Activated naive CD4-positive, alpha-beta T cell treated with anti-CD3 and anti-CD28 coated beads, Interleukin-2, amount 50 U/mL, for 24 hours (primary cell): ENCODE measurements around the gene VAV3.
"Not testable (repeated sequence)": the region's sequence is repeated elsewhere in the genome, so short reads cannot be mapped to it uniquely, and the experiment has no call there.

Source experiments
- H3K27ac Mint-ChIP-seq: one replicate; pipeline ENCODE4 v1.8.0; 2021; ENCODE audit warnings: mild to moderate bottlenecking, mixed read lengths
- H3K27me3 Mint-ChIP-seq: one replicate; pipeline ENCODE4 v1.8.0; 2021; ENCODE audit warnings: mixed read lengths
- H3K36me3 Mint-ChIP-seq: one replicate; pipeline ENCODE4 v1.8.0; 2021; ENCODE audit warnings: mixed read lengths
- H3K4me1 Mint-ChIP-seq: one replicate; pipeline ENCODE4 v1.8.0; 2021; ENCODE audit warnings: mixed read lengths
- H3K4me3 Mint-ChIP-seq: one replicate; pipeline ENCODE4 v1.8.0; 2021; ENCODE audit warnings: mild to moderate bottlenecking, mixed read lengths
- H3K9me3 Mint-ChIP-seq: one replicate; pipeline ENCODE4 v1.8.0; 2021; ENCODE audit warnings: mixed read lengths

VAV3 gene

DNA sequence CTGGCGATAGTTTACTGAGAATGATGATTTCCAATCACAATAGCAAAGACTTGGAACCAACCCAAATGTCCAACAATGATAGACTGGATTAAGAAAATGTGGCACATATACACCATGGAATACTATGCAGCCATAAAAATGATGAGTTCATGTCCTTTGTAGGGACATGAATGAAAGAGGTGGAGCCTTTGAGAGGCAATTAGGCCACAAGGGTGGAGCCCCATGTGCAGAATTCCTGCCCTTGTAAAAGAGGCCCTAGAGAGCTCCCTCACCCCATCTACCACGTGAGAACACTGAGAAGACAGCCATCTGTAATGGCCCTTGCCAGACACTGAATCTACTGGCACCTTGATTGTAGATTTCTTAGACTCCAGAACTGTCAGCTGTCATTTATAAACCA lies 314.2 kb downstream of the VAV3 start:
- not testable (repeated sequence) for H3K9me3 Mint-ChIP-seq, H3K36me3 Mint-ChIP-seq, H3K4me3 Mint-ChIP-seq, H3K27ac Mint-ChIP-seq, H3K4me1 Mint-ChIP-seq, H3K27me3 Mint-ChIP-seq

DNA sequence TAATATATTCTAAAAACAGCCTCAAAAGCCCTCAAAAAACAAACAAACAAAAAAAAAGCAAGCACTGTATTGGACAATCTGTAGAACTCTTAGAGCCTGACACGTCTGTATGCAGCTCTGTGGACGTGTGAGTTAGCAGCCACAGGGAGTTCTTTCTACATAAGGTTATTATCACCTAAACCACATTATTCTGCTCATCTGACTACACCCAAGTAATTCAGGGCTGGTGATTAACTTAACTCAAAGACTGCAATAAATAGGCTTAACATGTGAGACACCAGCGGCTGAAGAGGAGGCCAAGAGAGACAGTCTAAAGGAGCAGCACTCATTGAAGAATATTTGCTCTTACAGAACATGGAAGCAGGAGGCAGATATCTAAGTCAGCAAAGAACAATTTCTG lies 316.0 kb downstream of the VAV3 start:
- no peaks in the 10 kb centered on the region for H3K4me1 Mint-ChIP-seq
- no peak overlapping the region for H3K27ac Mint-ChIP-seq
- no peaks in the 10 kb centered on the region for H3K27me3 Mint-ChIP-seq
- H3K4me3 Mint-ChIP-seq, result no peak overlapping the region
- H3K36me3 Mint-ChIP-seq, result no peaks in the 10 kb centered on the region
- H3K9me3 Mint-ChIP-seq, result no peaks in the 10 kb centered on the region

DNA sequence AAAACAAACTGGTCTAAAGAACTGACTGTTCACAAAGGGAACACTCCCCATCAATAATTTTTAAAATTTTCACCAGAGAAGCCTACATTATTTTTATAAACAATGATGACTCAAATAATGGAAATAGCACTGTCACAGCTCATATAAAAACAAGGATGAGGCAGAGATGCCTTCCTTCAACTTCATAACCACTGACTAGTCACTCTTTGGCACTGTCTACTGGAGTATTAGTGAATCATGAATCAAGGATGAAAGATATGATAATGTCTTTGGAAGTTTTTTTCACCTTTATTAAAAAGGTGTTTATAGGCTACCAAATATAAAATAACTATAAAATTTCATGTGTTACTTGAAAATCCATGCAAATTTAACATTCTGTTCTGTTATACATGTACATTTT lies 316.9 kb downstream of the VAV3 start:
- Mint-ChIP-seq H3K27ac (no peak overlapping the region), H3K36me3 (no peaks in the 10 kb centered on the region), H3K4me1 (no peaks in the 10 kb centered on the region), H3K9me3 (no peaks in the 10 kb centered on the region), H3K4me3 (no peak overlapping the region), H3K27me3 (no peaks in the 10 kb centered on the region)

DNA sequence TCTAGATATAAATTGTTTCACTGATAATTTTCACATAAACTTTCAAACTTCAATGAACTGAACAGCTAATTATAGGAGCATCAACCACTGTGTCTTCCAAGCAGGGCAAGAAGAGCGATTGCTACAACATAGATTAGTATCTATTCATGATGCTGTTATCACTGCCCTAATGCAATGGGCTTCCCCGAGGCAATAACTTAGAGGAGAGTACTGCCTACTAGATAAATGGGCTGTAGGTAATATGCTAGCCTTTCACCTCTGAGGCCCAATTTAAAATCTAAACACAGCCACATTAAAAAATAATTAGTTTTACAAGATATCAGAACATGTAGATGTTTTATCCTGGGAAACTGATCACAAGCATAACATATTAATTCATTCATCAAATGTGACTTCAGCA lies 318.0 kb downstream of the VAV3 start:
- Mint-ChIP-seq H3K27me3 (no peaks in the 10 kb centered on the region), H3K4me1 (no peaks in the 10 kb centered on the region), H3K9me3 (no peaks in the 10 kb centered on the region), H3K27ac (no peak overlapping the region), H3K4me3 (no peak overlapping the region), H3K36me3 (no peaks in the 10 kb centered on the region)

DNA sequence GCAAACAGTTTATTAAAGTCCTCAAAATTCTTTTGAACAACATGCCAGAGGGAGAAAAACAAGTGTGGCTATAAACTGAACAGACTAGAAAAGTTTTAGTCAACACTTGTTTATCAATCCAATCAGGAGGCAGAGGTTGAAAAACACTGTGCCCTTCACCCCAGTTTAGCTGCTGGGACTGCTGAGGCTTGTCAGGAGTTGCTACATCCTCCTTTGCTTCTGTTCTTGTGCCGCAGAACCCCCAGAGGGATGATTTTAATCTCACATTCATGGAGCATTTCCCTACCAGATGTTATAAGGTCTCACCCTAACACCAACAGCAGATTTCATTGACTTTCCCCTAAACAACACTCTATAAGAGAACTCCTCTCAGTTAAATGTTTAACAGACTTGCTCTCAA lies 321.2 kb downstream of the VAV3 start:
- H3K27me3 Mint-ChIP-seq, result no peaks in the 10 kb centered on the region
- H3K36me3 Mint-ChIP-seq, result peaks cover 4% of the 10 kb centered on the region
- H3K4me3 Mint-ChIP-seq, result no peak overlapping the region
- no peak overlapping the region for H3K27ac Mint-ChIP-seq
- no peaks in the 10 kb centered on the region for H3K4me1 Mint-ChIP-seq
- no peaks in the 10 kb centered on the region for H3K9me3 Mint-ChIP-seq

DNA sequence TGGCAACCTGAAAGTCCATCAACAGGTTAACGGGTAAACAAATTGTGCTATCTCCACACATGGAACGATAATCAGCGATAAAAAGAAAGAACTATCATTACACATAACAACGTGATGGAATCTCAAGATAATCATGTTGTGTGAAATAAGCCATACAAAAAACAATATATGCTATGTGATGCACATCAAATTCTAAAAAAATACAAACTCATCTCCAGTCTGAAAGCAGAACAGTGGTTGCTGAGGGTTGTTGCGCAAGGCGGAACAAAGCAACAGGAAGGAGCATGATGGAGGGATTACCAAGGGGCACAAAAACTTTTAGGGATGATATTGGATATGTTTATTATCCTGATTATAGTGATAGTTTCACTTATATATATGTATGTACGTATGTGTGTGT lies 324.8 kb downstream of the VAV3 start:
- H3K4me1 Mint-ChIP-seq, result no peaks in the 10 kb centered on the region
- H3K36me3 Mint-ChIP-seq, result peaks cover 7% of the 10 kb centered on the region
- H3K27ac Mint-ChIP-seq, result no peak overlapping the region
- H3K9me3 Mint-ChIP-seq, result no peaks in the 10 kb centered on the region
- H3K4me3 Mint-ChIP-seq, result no peak overlapping the region
- H3K27me3 Mint-ChIP-seq, result no peaks in the 10 kb centered on the region

DNA sequence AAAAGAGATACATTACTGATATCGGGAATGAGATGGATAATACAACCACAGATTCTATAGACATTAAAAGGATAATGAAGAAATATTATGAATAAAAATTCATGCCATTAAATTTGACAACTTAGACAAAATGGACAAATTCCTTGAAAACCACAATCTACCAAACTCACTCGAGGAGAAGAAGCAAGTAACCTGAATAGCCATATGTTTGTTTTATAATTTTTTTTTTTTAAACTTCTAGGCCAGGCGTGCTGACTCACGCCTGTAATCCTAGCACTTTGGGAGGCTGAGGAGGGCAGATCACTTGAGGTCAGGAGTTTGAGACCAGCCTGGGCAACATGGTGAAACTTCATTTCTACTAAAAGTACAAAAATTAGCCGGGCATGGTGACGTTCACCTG lies 327.9 kb downstream of the VAV3 start:
- Mint-ChIP-seq H3K4me3 (no peak overlapping the region), H3K36me3 (peaks cover 9% of the 10 kb centered on the region), H3K9me3 (no peaks in the 10 kb centered on the region), H3K27ac (no peak overlapping the region), H3K4me1 (no peaks in the 10 kb centered on the region), H3K27me3 (no peaks in the 10 kb centered on the region)

DNA sequence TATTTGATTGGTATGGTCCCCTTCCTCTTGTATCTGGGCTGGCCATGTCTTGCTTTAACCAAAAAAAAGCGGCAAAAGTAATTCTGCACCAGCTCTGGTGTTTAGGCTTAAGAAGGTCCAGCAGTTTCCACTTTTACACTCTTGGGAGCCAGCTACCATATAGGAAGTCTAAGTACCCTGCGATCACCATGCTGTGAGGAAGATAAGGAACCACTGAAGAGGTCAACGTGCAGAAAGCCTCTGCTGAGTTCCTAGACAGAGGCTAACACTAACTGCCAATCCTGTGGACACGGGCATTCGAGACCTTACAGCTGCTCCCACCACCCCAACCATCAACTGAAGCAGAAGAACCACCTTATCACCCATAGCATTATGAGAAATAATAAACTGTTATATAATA lies 331.4 kb downstream of the VAV3 start:
- no peaks in the 10 kb centered on the region for H3K27me3 Mint-ChIP-seq
- no peaks in the 10 kb centered on the region for H3K4me1 Mint-ChIP-seq
- no peak overlapping the region for H3K27ac Mint-ChIP-seq
- no peaks in the 10 kb centered on the region for H3K9me3 Mint-ChIP-seq
- H3K36me3 Mint-ChIP-seq, result peaks cover 5% of the 10 kb centered on the region
- H3K4me3 Mint-ChIP-seq, result no peak overlapping the region

DNA sequence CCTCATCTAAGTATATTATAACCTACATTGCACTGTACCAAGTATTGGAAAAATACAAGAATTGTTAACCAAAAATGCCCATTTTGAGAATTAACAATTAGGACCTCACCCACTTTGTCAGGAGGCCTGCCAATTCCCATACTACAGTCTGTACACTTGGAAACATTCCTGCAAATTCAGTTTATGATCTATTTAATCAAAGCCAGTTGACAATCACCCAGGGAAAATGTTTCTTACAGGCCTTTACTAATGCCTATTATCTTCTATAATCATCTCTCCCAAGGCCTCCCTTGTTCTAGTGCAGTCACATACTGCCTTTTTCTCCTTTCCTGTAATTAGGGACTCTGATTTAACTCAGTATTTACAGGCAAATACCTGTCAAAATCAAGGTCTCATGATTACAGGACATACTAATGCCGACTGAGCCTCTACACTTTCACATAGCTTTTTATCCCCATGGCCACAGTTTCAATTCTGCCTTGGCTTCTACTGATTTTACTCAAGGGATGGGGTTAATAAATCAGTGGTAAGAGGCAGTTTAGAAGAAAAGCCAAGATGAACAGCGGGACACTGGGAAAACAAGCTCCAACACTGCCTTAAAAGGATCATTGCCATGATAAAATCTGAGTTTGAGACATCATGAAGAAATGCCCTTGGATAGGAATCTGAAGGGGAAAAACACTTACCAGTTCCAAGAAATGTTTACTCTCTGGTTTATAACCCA lies 338.7 kb downstream of the VAV3 start:
- Mint-ChIP-seq H3K9me3 (no peaks in the 10 kb centered on the region), H3K4me3 (no peak overlapping the region), H3K4me1 (peaks cover 4% of the 10 kb centered on the region), H3K27me3 (no peaks in the 10 kb centered on the region), H3K27ac (no peak overlapping the region), H3K36me3 (peaks cover 4% of the 10 kb centered on the region)

DNA sequence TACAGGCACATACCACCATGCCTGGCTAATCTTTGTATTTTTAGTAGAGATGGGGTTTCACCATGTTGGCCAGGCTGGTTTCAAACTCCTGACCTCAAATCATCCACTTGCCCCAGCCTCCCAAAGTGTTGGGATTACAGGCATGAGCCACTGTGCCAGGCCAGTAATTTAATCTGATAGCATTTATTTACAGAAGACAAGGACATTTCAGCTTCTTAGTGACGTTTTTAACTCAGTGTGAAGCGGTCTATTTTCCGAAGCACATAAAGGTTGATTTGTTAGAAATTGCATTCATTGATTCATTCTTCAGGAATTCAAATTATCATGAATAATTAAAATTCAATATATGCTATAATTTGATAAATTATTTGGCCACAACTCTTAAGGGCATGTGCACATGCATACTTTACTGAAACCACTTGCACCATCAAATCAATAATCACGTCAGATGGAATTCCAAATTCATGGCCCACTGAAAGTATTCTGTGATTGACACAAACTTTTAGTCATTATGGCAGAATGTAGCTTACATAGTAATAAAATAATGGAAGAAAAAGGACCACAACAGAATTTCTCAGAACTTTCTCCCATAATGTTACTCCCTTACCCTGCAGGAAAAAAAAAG lies 339.5 kb downstream of the VAV3 start:
- H3K4me3 Mint-ChIP-seq, result no peak overlapping the region
- peaks cover 4% of the 10 kb centered on the region for H3K36me3 Mint-ChIP-seq
- H3K4me1 Mint-ChIP-seq, result peaks cover 4% of the 10 kb centered on the region
- no peaks in the 10 kb centered on the region for H3K27me3 Mint-ChIP-seq
- no peak overlapping the region for H3K27ac Mint-ChIP-seq
- H3K9me3 Mint-ChIP-seq, result no peaks in the 10 kb centered on the region

DNA sequence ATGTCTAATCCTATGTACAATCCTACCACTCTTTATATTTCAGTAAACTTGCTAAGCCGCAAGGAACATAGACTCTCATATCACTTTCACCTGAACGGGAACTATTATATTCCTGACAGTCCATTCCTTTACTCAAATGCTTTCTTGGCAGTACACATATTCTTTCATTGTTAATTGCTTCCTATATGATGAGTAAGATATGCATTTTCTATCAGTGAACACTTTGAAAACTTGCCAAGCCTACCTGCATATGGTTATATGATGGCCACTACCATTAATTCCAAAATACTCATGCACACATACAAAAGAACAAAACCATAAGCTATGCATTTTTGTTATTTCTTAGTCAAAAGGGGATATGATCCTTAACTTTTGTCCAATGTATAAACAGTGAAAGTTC lies 341.5 kb downstream of the VAV3 start:
- no peak overlapping the region for H3K4me3 Mint-ChIP-seq
- H3K27me3 Mint-ChIP-seq, result no peaks in the 10 kb centered on the region
- H3K36me3 Mint-ChIP-seq, result peaks cover 4% of the 10 kb centered on the region
- H3K4me1 Mint-ChIP-seq, result peaks cover 4% of the 10 kb centered on the region
- no peaks in the 10 kb centered on the region for H3K9me3 Mint-ChIP-seq
- H3K27ac Mint-ChIP-seq, result no peak overlapping the region

DNA sequence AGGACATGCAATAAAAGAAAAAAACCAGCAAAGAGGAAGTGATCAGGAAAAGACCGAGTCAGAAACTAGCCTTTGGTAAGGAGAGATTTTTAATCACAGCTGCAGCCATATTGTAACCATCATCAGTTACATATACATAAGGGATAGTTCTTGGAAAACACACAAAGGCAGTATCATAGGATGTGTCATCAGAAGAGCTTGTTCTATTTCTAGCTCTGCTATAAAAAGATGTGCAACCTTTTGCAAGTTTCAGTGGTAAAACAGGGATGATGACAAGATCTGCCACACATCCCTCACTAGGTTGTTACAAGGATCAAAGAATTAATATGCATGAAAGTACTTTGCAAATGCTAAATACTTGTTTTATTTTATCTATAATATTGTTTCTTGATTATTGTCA lies 342.0 kb downstream of the VAV3 start:
- Mint-ChIP-seq H3K27me3 (no peaks in the 10 kb centered on the region), H3K4me1 (peaks cover 4% of the 10 kb centered on the region), H3K27ac (no peak overlapping the region), H3K9me3 (no peaks in the 10 kb centered on the region), H3K36me3 (peaks cover 4% of the 10 kb centered on the region), H3K4me3 (no peak overlapping the region)

DNA sequence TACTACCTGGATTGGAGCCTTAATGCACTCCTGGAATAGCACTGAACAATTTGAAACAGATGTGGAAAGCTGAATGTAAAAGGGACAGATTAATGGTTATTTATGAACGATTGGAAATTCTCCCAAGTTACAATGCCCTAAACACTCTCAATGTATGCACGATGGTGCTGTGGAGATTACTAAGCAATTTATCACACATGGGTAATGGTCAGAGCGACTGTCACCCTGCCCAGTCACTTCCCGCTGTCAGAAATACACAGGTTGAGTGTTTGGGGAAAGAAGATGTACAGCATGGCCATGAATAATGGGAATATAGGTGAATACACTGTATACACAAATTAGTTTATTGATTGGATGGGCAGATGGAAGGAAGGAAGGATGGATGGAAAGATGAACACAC lies 342.4 kb downstream of the VAV3 start:
- Mint-ChIP-seq H3K36me3 (peaks cover 4% of the 10 kb centered on the region), H3K4me1 (peaks cover 4% of the 10 kb centered on the region), H3K4me3 (no peak overlapping the region), H3K27me3 (no peaks in the 10 kb centered on the region), H3K9me3 (no peaks in the 10 kb centered on the region), H3K27ac (no peak overlapping the region)

DNA sequence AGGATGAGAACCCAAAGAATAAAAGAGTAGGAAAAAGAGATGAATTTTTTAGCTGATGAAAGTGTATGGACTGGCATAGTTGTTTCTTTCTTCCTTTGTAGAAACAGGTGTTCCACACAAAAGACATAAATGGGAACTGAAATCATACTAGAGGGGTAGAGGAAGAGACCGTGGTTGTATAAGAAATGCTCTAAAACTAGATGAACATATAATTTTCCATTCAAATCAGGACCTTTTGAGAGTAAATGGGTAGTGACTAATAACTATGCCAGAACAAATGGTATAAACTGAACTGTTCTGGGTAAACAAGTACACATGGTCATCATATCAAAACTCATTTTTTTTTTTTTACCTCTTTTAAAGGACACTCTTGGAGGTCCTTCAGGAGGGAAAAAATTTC lies 344.2 kb downstream of the VAV3 start:
- peaks cover 4% of the 10 kb centered on the region for H3K4me1 Mint-ChIP-seq
- no peaks in the 10 kb centered on the region for H3K9me3 Mint-ChIP-seq
- H3K27ac Mint-ChIP-seq, result no peak overlapping the region
- peaks cover 11% of the 10 kb centered on the region for H3K36me3 Mint-ChIP-seq
- no peaks in the 10 kb centered on the region for H3K27me3 Mint-ChIP-seq
- no peak overlapping the region for H3K4me3 Mint-ChIP-seq

DNA sequence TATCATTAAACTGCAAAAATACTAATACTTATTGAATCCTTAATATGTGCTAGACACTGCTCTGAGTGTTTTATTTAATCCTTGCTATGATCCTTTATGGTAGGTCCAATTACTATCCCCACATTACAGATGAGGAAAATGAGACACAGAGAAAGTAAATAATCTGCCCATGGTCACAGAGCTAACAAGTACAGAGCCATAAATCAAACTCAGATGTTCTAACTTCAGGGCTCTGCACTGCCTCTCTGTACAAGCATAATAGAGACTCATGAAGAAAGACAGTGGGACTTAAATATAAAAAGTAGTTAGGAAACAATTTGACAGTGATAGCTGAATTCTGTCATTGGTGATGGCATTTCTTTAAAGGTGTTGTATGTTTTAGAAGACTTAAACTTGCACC lies 346.4 kb downstream of the VAV3 start:
- Mint-ChIP-seq H3K27me3 (no peaks in the 10 kb centered on the region), H3K4me1 (peaks cover 4% of the 10 kb centered on the region), H3K4me3 (no peak overlapping the region), H3K27ac (no peak overlapping the region), H3K36me3 (peaks cover 23% of the 10 kb centered on the region), H3K9me3 (peaks cover 10% of the 10 kb centered on the region)

DNA sequence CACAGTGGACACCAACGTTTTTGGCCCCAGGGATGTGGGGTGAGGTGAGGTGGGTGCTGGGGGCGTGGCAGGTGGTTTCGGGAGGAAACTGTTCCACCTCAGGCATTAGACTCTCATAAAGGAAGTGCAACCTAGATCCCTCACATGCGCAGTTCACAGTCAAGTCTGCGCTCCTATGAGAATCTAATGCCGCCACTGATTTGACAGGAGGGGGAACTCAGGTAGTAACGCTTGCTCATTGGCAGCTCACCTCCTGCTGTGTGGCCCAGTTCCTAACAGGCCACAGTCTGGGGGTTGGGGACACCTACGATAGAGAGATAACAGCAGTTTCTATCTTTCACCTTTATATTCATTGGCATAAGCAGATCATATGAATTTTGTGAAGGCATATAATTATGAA lies 347.1 kb downstream of the VAV3 start:
- Mint-ChIP-seq H3K36me3 (peaks cover 24% of the 10 kb centered on the region), H3K4me1 (peaks cover 4% of the 10 kb centered on the region), H3K27ac (no peak overlapping the region)

DNA sequence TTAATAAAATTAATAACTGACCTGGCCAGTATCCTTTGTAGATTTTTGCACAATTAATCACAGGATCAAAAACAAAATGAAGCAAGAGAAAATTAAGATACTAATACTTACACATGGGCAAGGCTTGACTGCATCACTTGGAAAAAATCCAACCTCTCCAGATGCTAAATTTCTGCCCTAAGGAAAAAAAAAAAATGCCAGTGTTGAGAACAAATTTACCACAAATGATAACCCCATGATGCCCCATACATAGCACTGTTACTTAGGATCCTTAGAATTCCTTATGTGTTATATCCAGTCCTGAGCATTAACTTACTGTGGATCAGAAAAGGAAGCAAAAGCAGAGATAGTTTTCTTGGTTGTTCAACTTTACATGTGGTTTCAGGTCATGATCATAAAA lies 347.5 kb downstream of the VAV3 start:
- no peaks in the 10 kb centered on the region for H3K4me1 Mint-ChIP-seq
- H3K9me3 Mint-ChIP-seq, result peaks cover 20% of the 10 kb centered on the region
- no peak overlapping the region for H3K27ac Mint-ChIP-seq
- no peaks in the 10 kb centered on the region for H3K27me3 Mint-ChIP-seq
- no peak overlapping the region for H3K4me3 Mint-ChIP-seq
- peaks cover 29% of the 10 kb centered on the region for H3K36me3 Mint-ChIP-seq

More for the DNA sequence above, 347.1 kb downstream of the VAV3 start:
- Mint-ChIP-seq H3K9me3 (peaks cover 16% of the 10 kb centered on the region), H3K27me3 (no peaks in the 10 kb centered on the region), H3K4me3 (no peak overlapping the region)
